Endothelial cell of umbilical vein (primary cell): ENCODE data around the gene NUDT22. TPM values are rescaled to one million over a fixed set of nuclear protein-coding genes. Genes with fewer than 3 reads are reported as not detected.

Experiments used
- BruUV-seq: library from RNA; stranded (reverse); fragments of 400-500 nt; replicated peaks from 2 replicates; lab custom pipeline; 2021; lab: Mats Ljungman, UMichigan
- CTCF ChIA-PET: fragments of 300-600, 350-600 bp; sonication (Branson Sonifier 250); formaldehyde crosslinking; loops from one replicate; lab custom pipeline; 2021; ENCODE audit warnings: antibody characterized with exemption, inconsistent platforms; lab: Charles Lee
- POLR2A ChIA-PET: fragments of 300-600, 350-600 bp; sonication (Branson Sonifier 250); formaldehyde crosslinking; loops from one replicate; lab custom pipeline; 2021; ENCODE audit warnings: antibody characterized with exemption, inconsistent platforms; lab: Charles Lee
- DNase-seq: peaks from one replicate; pipeline ENCODE4 v3.0.0-alpha.2; 2011; ENCODE audit warnings: low read depth, low spot score
- FAIRE-seq: peaks from 2 replicates; lab custom pipeline; 2011; peaks lifted over from hg19 to GRCh38; lab: Jason Lieb, UNC
- H2AFZ ChIP-seq: 2 replicates; pipeline ENCODE4 v1.6.0; 2012; ENCODE audit warnings: low read depth, low read length, control low read depth, inconsistent platforms
- H3K27ac ChIP-seq: 2 replicates; pipeline ENCODE4 v1.5.1; 2011; ENCODE audit warnings: low read depth, mild to moderate bottlenecking, control low read depth, low read length, moderate library complexity; ENCODE audit not compliant: insufficient read depth
- H3K27me3 ChIP-seq, 2 experiments: 2 replicates each; pipeline versions ENCODE4 v1.6.0 to v1.6.1; 2011; ENCODE audit warnings: low read length in 2 of 2, mixed read lengths in 1 of 2; ENCODE audit not compliant: control insufficient read depth in 2 of 2, insufficient read depth in 2 of 2
- H3K36me3 ChIP-seq, 2 experiments: 2 replicates in 1 of 2; 3 replicates in 1 of 2; pipeline ENCODE4 v1.5.1; 2011; ENCODE audit warnings: low read length in 2 of 2, mild to moderate bottlenecking in 1 of 2, moderate library complexity in 1 of 2; ENCODE audit not compliant: control insufficient read depth in 2 of 2, insufficient read depth in 2 of 2; ENCODE audit errors: extremely low read depth in 1 of 2
- H3K4me1 ChIP-seq: 3 replicates; pipeline ENCODE4 v1.5.1; 2011; ENCODE audit warnings: mild to moderate bottlenecking, low read length; ENCODE audit not compliant: control insufficient read depth, insufficient read depth; ENCODE audit errors: extremely low read depth
- H3K4me2 ChIP-seq: 2 replicates; pipeline ENCODE4 v1.6.1; 2011; ENCODE audit warnings: low read length, control low read depth, mixed read lengths; ENCODE audit not compliant: insufficient read depth
- H3K4me3 ChIP-seq, 3 experiments: fragments of 200-600 bp in 1 of 3; sonication (generic), shearing (Covaris generic) in 1 of 3; replicated peaks in 1 of 3; 2 replicates each; pipeline ENCODE4 v1.5.1; 2011 to 2016; ENCODE audit warnings: control low read depth in 3 of 3, low read length in 3 of 3, mild to moderate bottlenecking in 2 of 3, inconsistent platforms in 1 of 3, low read depth in 1 of 3, moderate library complexity in 1 of 3; ENCODE audit not compliant: insufficient read depth in 1 of 3
- H3K79me2 ChIP-seq: 2 replicates; pipeline ENCODE4 v1.6.0; 2012; ENCODE audit warnings: low read length, inconsistent platforms; ENCODE audit not compliant: control insufficient read depth, insufficient read depth
- H3K9ac ChIP-seq: replicated peaks from 2 replicates; pipeline ENCODE3; 2011; ENCODE audit warnings: low read length, control low read depth; ENCODE audit not compliant: insufficient read depth; ENCODE audit errors: extremely low read depth
- H3K9me1 ChIP-seq: replicated peaks from 3 replicates; pipeline ENCODE4 v1.6.0; 2011; ENCODE audit warnings: mild to moderate bottlenecking, low read length; ENCODE audit not compliant: control insufficient read depth, insufficient read depth; ENCODE audit errors: extremely low read depth
- H3K9me3 ChIP-seq: replicated peaks from 2 replicates; pipeline ENCODE4 v1.5.1; 2012; ENCODE audit warnings: low read length, inconsistent platforms; ENCODE audit not compliant: control insufficient read depth, insufficient read depth
- H4K20me1 ChIP-seq: replicated peaks from 2 replicates; pipeline ENCODE3; 2011; ENCODE audit warnings: mild to moderate bottlenecking, low read length; ENCODE audit not compliant: control insufficient read depth, insufficient read depth; ENCODE audit errors: extremely low read depth
- EZH2 ChIP-seq: IDR thresholded peaks from 2 replicates; pipeline ENCODE4 v1.6.1; 2012; ENCODE audit warnings: borderline replicate concordance, low read depth, mild to moderate bottlenecking, moderate library complexity, low read length, inconsistent platforms; ENCODE audit not compliant: severe bottlenecking
- FOS ChIP-seq: IDR thresholded peaks from 2 replicates; pipeline ENCODE4 v1.6.1; 2011; ENCODE audit warnings: mild to moderate bottlenecking, low read length, moderate library complexity, borderline replicate concordance; ENCODE audit not compliant: insufficient read depth
- GATA2 ChIP-seq: IDR thresholded peaks from 2 replicates; pipeline ENCODE4 v1.7.0; 2011; ENCODE audit warnings: low read depth, mild to moderate bottlenecking, moderate library complexity, mixed read lengths, low read length; ENCODE audit not compliant: insufficient read length, insufficient read depth
- JUN ChIP-seq: IDR thresholded peaks from 2 replicates; pipeline ENCODE4 v1.6.1; 2011; ENCODE audit warnings: borderline replicate concordance, low read depth; ENCODE audit not compliant: insufficient read length, insufficient read depth
- MAX ChIP-seq: IDR thresholded peaks from 2 replicates; pipeline ENCODE4 v1.6.1; 2011; ENCODE audit not compliant: insufficient read depth, insufficient read length
- MYC ChIP-seq: IDR thresholded peaks from one replicate; pipeline ENCODE4 v1.6.1; 2011; ENCODE audit warnings: mild to moderate bottlenecking, low read depth, low read length
- POLR2A ChIP-seq: IDR thresholded peaks from 2 replicates; pipeline ENCODE4 v1.6.1; 2012; ENCODE audit warnings: low read depth, mild to moderate bottlenecking, control low read depth, low read length
- POLR2AphosphoS5 ChIP-seq: IDR thresholded peaks from 2 replicates; pipeline ENCODE4 v1.6.1; 2012; ENCODE audit warnings: low read depth, mild to moderate bottlenecking, control low read depth, low read length, moderate library complexity; ENCODE audit not compliant: insufficient read depth
- dilution Hi-C: fragments of 300-500 bp; cut with MboI; formaldehyde crosslinking; loops from one replicate; pipeline ENCODE4 v1.15.0; 2019; ENCODE audit warnings: low sequenced_read_pairs; ENCODE audit not compliant: extremely low pct_ligation_motif_present
- intact Hi-C: fragments of 100-400 bp; cut with micrococcal nuclease; formaldehyde crosslinking; loops from one replicate; pipeline ENCODE4 v1.10.0; 2022
- polyA plus RNA-seq, 4 experiments: library from polyadenylated mRNA; depleted of rRNA in 3 of 4; stranded (reverse) in 3 of 4; unstranded in 1 of 4; fragments of >200 nt; gene quantifications; 2 replicates each; pipeline versions ENCODE4 v1.2.1 to v1.2.3, GENCODE V29; 2011 to 2012; ENCODE audit warnings: missing spikeins in 1 of 4
- total RNA-seq: library from RNA; stranded (reverse); gene quantifications from 2 replicates; pipeline ENCODE4 v1.2.3, GENCODE V29; 2021

Gene NUDT22
- total and polyA plus RNA-seq, 2 donors (not counting 3 experiments of a cell fraction or from before 2014, with no cell fraction given), result 37.8 to 54.8 TPM

GRCh38 chr11:64231546-64231945, 5.5 kb downstream of the NUDT22 start:
- POLR2A ChIA-PET, result interaction anchor here (0.7 kb wide), 1 partner anchor 46 kb away, joined by 3 read pairs; the partner anchor contains the start of gene STIP1
- CTCF ChIA-PET, result interaction anchor here (0.9 to 2.0 kb wide), 3 partner anchors 24 to 73 kb away, joined by 3 to 4 read pairs (median 4); no protein-coding TSS in a partner anchor
- peaks cover 15% of the 10 kb centered on the region for H3K4me1 ChIP-seq
- no peak overlapping the region for H3K4me2 ChIP-seq
- peaks cover 6% of the 10 kb centered on the region for H3K79me2 ChIP-seq
- peaks cover 0 to 2% of the 10 kb centered on the region in 2 experiments for H3K36me3 ChIP-seq
- intact Hi-C loops (loop anchor here (5.0 kb wide), 1 partner anchor 44 kb away; the partner anchor contains the start of gene STIP1), dilution Hi-C loops (no loop called here)
- no peak for DNase-seq
- no peaks in the 10 kb centered on the region for H3K9me1 ChIP-seq
- no peak overlapping the region for H3K27ac ChIP-seq
- no peaks in the 10 kb centered on the region for H3K9me3 ChIP-seq
- H3K4me3 ChIP-seq, result no peak overlapping the region
- BruUV-seq, result no TSS peak
- no peak for TF ChIP-seq JUN
- no peak for TF ChIP-seq EZH2
- no peak for TF ChIP-seq POLR2AphosphoS5
- no peak for TF ChIP-seq POLR2A
- TF ChIP-seq GATA2, result no peak
- no peak for TF ChIP-seq FOS
- TF ChIP-seq MAX, result no peak
- TF ChIP-seq MYC, result no peak
- no peak for FAIRE-seq
- no peaks in the 10 kb centered on the region for H3K27me3 ChIP-seq
- no peak overlapping the region for H3K9ac ChIP-seq
- no peaks in the 10 kb centered on the region for H4K20me1 ChIP-seq
- H2AFZ ChIP-seq, result no peak overlapping the region
